GM19452 (cell line): ENCODE results near the gene SLC9A4.

ENCODE experiments used
- ATAC-seq: cut with Tn5 transposase; IDR thresholded peaks from one replicate; pipeline ENCODE4 v1.9.1; 2021; ENCODE audit not compliant: unreplicated experiment

SLC9A4 gene

DNA sequence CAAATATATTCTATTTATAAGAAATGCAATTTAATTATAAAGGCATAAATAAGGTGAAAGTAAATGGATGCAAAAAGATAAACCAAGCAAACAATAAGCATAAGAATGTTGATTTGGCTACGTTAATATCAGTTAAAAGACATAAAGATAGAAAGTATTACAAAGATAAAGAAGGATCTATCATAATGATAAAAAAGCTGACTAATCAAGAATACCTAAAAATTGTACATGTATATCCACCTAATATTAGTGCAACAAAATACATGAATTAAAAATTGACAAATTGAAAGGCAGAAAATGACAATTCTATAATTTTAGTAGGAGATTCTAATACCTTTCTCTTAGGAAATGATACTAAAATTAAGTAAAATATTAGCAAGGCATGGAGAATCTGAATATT, 21.5 kb downstream of the SLC9A4 start:
- ATAC-seq, result no peak

DNA sequence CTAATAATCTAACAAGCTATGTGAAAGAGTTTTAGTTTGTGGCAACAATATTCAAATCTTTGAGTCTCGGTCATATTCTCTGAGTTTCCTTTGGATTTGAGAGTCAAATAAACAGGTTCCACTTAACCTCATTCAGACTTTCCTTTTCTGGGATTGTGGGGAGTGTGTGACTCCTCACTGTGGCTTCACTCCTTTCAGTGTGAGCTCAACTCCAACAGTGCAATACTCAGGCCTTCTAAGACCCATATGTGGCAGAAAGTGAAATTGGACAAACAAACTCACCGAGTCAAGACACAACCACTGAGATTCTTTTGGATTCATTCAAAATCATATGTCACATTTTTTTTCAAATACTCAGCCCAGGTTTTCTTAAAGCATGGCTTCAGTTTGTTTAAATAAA, 25.4 kb downstream of the SLC9A4 start:
- no peak for ATAC-seq

DNA sequence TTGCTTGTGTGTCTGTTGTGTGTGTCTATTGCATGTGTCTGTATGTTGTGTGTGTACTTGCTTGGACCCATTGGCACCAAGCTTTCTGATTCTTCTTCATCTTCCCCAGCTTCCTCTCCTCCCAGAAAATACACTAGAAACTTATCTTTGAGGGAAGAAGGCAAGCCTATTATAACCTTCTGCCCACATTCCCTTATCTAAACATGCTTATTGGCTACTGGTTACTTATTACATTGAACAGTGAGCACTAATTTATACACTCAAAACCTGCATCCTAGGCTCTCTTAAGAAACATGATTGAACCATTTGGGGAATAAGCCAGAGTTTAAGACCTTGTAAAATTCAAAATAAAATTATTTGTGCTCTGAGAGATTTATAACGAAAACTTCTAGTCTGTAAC, 26.5 kb downstream of the SLC9A4 start:
- no peak for ATAC-seq

DNA sequence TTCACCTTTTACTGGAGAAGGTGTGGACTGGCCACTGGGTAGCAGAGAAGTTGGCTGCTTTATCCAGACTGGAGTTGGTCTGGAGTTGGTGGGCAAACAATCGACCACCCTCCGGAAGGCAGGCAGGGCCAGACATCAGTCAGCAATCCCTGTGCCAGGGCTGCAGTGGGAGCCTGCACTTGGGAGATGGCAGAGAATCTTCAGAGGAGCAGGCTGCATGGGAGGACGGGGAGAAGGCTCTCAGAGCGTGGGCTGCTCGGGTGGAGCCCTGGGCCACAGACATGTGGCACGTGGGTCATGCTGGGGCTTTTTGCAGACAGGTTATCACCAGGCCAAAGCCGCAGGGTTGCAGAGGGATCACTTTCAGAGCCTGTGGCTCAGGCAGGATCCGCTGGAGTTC, 29.6 kb downstream of the SLC9A4 start:
- no peak for ATAC-seq

DNA sequence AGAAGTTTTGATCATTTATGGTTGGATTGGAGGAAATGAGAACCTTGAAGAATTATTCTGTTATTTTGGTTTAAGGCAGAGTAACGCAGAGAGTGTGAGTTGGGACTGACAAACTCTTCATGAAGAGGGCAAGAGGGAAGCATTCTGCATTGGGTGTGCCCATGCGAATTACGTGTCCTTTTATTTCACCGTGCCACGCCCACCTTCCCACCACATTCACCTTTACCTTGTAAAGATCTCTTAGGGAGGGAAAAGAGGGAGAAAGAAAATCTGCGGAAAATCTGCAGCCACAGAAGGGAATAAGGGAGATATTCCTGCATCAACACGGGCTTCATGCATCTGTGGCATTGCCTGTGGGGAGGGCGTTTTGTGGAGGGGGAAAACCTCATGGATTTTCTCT, 31.8 kb downstream of the SLC9A4 start:
- ATAC-seq, result no peak

DNA sequence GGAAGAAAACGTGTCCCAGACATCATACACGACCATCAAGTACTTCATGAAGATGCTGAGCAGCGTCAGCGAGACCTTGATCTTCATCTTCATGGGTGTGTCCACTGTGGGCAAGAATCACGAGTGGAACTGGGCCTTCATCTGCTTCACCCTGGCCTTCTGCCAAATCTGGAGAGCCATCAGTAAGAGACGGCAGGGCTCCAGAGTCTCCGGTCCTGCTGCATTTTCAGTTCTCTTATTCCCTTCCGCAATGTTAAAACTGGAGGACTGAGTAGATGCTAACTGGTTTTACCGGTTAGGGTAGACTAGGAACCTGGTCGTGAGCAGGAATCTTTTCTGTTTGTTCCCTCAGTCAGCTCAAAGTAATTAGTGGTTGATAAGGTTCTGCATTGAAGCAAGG, 32.3 kb downstream of the SLC9A4 start:
- ATAC-seq, result no peak

DNA sequence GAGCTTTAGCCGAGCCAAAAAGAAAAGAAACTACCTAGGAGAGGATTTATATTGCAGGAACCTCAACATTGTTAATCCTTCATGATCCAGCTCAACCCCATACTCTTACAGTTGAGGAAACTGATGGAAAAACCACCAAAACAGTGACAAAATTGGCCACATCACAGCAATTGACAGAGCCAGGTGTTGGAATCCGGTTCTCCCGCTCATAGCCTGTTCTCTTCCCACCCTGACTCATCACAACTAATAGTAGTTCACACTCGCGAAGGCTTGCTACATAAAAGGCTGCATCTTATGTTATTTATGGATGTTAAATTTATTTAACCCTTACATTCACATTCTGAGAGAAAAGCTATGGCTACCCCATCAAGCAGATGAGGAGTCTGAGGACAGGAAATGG, 33.7 kb downstream of the SLC9A4 start:
- ATAC-seq, result no peak

DNA sequence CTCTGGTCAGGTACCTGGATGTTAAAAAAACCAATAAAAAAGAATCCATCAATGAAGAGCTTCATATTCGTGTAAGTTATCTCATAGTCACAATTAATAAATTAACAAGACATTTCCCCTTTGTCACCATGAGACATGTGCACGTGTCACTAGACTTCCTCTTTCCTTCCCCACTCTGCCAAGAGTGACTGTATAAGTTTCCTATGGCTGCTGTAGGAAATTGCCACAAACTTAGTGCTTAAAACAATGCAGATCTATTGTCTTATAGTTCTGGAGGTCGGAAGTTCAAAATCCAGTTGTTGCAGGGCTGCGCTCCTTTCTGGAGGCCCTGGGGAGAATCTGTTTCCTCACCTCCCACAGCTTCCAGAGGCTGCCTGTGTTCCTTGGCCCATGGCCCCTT, 35.8 kb downstream of the SLC9A4 start:
- no peak for ATAC-seq

DNA sequence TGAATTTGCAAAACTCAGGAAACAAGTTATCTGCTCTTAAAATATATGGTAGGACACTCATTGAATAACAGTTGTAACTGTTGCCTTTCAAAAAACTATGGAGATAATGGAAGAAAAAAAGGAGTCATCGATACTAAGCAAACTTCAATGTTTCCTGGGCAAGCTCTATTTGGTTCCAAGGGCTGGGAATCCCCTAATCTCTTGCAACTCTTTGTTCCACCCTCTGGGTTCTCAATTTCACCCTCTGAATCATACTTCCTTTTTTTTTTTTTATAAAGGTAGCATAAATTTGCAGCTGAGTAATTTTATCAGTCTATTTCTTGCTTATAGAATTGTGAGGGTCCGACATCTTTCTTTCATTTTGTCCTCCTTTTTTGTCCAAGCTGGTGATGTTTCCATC, 36.7 kb downstream of the SLC9A4 start:
- peak; percentile 53 for ATAC-seq

DNA sequence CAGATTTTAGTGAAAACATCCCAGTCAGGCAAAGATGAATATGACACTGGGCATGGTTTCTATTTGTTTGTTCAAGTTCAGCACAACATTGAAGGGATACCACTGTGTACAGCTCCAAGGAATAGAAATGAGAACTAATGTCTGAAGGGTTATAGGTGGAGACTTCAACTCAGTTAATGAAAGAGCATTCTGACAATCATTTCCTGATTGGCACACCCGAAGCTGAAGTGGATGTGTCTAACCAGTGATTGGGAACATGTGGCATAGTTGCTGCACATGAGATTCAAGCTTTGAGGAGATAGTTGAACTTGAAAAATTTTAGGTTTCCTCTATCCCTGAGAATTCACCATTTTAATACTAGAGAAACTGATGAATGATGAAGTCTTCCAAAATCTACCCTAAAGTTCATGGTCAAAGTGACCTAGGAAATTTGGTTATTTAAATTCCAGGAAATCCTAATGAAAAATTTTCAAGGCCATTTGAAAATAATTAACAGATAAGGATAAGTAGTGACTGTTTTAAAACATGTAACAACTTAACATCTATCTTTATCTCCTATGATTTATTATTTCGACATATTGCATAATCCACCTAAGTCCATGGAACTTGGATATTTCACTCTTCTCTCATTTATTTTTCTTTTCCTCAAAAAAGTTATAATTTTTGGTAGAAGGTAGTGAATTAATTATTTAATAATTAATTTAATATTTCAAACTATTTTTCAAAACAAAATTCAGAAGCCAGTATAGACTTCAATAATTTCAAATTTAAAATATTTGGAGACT, 38.0 kb downstream of the SLC9A4 start:
- no peak for ATAC-seq

DNA sequence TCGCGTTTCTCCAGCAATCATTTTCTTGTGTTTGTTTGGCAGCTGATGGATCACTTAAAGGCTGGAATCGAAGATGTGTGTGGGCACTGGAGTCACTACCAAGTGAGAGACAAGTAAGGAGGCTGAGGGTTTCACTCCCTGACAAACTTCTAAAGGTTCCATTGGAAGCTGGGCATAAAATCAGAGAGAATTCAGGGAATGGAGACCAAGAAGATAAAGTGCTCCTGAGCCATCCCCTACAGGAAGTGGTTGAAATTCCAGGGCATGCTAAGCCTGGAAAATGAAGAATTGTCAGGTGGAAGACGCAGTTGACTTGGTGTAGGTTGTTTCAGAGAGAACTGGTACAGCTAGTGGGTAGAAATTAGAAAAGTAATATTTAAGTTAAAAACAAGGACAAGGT, 39.1 kb downstream of the SLC9A4 start:
- ATAC-seq, result no peak

DNA sequence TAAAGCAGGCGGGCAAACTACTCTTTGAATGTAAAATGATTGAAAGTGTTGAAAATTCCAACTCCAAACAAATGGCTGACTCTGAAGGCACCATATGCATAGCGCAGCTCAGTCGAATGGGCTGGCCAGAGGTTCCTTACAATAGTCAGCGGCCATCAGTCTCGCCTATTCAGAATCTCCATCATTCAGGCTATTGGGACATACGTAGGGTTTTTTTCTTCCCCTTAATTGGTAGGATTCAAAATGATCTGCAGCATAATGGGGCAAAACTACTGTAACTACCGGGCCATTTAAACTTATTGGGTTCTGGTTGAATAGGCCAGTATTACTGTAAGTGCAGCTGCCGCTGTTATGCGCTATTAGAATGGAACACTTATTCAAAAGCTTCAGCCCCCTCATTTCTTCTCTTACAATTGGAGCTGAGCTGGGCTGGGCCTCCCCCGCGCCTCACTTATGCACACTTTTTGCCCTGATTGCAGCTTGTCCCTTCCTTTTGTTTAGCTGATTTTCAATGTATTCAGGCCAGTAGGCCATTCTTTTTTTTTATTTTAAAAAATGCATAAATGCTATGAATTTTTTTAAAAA, 40.4 kb downstream of the SLC9A4 start:
- ATAC-seq, result no peak

DNA sequence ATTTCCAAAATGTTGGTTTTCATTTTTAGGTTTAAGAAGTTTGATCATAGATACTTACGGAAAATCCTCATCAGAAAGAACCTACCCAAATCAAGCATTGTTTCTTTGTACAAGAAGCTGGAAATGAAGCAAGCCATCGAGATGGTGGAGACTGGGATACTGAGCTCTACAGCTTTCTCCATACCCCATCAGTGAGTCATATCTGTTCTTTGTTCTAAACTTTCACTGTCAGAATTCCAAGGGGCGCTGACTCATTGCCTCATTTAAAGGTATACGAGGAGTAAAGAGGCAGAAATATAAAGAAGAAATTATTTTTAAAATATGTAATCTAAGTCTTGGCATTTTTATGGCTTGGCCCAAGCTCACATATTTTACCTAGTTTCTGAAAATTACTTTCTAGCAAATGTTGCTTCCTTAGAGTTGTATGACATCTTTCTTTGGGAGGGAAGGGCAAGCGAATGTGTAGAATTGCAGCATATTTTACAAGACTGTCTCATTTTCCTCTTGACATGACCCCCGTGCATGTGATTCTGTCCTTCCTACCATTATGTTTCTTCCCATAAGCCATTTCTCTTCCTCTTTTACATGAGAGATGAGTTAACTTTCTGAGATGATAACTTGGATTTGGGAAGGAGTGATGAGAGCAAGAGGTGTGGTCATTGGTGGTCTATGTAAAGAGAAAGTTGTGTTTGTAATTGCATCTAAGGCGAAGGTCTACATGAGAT, 41.2 kb downstream of the SLC9A4 start:
- no peak for ATAC-seq

DNA sequence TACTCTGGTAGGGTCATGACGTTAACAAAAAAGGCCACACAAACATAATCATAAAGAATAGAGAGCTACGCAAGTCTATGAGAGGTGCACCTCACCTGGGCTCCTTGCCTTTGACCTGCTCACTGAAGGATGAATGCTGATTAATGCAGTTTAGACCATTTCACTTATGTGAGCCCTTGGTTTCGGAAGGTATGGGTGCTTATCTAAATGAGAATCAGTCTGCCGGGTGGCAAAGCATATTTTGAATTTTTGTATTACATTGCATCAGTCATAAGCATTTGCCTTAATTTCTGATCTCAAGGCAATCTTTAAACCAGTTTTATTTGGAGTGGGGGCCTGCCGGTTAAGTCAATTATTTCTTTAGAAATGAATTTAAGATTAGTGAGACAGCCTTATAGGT, 42.8 kb downstream of the SLC9A4 start:
- ATAC-seq, result no peak

DNA sequence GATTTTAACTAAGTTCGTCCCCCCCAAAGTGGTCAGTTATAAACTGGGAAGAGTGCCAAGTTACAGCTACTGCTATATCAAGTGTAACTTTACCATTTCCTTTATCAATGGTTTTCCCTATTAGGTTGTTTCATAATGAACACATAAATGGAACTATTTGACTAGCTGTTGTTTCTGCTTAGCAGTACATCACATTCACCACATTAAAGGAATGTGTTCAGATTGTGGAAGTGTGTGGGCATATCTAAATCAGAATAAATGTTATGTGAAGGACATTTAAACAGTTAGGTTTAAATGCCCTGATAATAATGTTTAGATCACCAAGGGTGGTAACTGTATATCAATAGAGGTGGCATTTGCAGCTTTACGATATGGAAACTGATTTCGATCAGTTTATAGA, 45.1 kb downstream of the SLC9A4 start:
- no peak for ATAC-seq

DNA sequence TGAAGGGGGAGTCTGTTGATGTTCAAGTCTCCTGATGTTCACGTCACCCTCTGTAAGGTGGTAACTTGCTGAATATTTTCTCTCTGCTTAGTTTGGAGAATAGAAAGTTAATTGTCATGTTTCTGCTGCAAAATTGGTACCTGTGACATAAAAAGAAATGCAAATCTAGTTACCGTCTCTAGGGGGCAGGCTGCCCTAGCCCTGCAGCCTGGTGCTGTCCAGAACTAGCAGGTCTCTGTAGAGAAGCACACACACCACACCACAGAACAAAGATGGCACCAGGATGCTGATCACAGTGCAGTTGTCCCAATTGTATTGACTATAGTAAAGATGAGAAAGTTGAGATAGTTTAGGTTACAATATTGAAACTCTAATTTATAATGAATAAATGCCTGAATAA, 47.0 kb downstream of the SLC9A4 start:
- ATAC-seq, result no peak

DNA sequence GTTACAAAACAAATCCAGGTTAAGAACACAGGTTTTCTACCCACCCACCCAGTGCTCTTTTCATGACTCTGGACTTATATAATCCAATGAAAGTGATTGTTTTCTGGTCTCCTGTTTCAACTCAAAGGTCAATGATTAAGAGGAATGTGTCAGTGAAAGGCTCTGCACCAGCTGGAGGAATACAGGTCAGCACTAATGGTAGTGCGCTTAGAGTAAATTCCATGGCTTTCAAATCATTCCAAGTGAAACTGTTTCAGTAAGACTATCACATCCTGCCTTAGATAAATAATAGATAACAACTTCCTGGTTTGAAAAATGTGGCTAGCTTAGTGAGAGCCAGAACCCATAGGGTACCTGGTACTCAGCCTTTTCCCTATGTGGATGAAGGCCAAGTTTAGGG, 47.8 kb downstream of the SLC9A4 start:
- ATAC-seq, result no peak

DNA sequence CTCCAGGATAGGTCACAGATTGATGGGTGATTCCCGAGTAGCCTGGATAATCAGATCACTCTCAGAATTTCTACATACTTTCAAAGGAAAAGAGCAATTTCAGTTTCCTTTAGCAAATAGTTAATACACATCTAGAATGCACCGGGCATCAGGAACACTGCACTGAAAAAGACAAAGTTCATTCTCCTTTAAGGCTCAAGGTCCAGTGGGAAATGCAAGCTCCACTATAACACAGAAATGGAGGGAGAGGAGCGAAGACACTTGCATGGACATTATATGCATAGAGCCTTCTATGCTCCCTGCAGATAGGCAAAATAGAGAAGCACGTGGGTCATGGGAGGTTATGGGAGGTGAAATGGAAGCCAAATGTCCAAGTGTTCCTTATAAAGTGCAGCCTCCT, 49.1 kb downstream of the SLC9A4 start:
- ATAC-seq, result no peak

DNA sequence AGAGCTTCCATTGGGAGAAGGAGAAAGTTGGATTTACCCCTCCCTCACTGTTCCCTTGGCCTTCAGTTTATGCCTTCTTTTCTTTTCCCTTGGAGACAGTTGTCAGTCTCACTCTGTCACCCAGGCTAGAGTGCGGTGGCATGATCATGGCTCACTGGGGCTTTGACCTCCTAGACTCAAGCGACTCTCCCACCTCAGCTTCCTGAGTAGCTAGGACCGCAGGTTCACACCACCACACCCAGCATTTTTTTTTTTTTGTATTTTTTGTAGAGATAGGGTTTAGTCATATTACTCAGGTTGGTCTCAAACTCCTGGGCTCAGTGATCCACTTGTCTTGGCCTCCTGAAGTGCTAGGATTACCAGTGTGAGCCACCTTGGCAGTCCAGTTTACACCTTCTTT, 49.9 kb downstream of the SLC9A4 start:
- no peak for ATAC-seq

DNA sequence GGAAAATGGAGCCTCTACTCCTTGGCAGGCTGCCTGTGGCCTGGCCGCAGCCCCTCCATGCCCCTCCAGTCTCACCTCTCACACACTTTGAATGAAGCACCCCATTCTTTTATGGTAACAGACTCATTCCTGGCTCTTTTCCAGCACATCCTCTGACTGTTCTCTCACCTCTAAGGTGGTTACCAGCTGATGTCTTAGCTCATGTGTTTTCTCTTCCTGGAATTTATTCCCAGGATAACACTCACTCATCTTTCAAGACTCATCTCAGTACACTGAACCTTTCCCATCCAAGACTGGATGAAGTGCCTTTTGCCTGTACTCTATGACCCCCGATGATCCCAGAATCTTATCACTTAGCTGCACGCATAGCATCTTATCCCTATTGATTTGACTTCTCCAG, 50.6 kb downstream of the SLC9A4 start:
- no peak for ATAC-seq

DNA sequence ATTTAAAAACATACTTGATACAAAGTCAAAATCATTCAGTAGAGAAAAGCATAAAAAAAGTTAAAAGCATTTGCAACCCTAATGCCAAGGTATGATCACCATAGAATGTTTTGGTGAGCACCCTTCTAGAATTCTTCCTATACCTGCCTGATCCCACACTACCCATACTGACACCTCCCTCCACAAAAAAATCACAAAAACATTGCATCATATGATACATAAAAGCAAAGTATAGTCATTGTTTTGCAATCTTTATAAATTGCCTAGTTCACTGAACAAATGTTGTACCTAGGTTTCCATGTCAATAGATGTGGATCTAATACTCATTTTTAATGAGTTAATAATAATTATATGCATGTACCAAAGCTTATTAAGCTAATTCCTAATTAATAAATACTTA, 54.1 kb downstream of the SLC9A4 start:
- ATAC-seq, result no peak

DNA sequence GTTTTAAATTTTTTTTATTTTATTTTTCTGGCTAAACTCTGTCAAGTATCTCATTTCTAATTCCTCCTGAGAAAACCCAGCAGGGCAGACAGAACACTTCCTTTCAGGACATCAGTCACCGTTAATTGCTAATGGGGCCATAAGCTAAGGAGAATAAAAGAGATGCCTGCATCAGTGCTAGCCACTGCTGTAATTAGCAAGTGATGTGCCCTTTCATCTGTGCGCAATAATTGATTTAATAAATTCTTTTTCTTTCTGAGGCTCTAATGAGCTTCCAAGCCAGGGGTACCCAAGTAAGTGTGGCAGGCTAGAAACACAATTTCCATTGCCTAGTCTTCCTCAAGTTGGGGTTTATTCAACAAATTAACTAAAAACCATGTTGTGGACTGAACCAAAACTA, 65.5 kb downstream of the SLC9A4 start:
- no peak for ATAC-seq
